NB4 (cell line): ENCODE results near the gene ABCA4.

Source experiments
- CTCF ChIP-seq: IDR thresholded peaks from one replicate; pipeline ENCODE4 v1.5.1; 2012; ENCODE audit warnings: low read depth, low read length
- POLR2A ChIP-seq: IDR thresholded peaks from 2 replicates; pipeline ENCODE4 v1.6.1; 2011; ENCODE audit warnings: mild to moderate bottlenecking; ENCODE audit not compliant: insufficient read length; ENCODE audit errors: extremely low read depth

- TF ChIP-seq CTCF, result no peak
- no peak for TF ChIP-seq POLR2A
Observed at GRCh38 chr1:94132111-94132510, 11.2 kb upstream of the ABCA4 start.
